Non-pigmented ciliary epithelial cell (primary cell): ENCODE measurements around the gene STX18.
"Not testable (repeated sequence)": the region's sequence is repeated elsewhere in the genome, so short reads cannot be mapped to it uniquely, and the experiment has no call there.

ENCODE experiments used
- DNase-seq: peaks from one replicate; pipeline ENCODE4 v3.0.0-alpha.2; 2010; ENCODE audit warnings: low read depth

Gene STX18

GRCh38 chr4:4507923-4508322 lies 33.9 kb downstream of the STX18 start:
- DNase-seq: no peak

GRCh38 chr4:4507403-4507802 lies 34.4 kb downstream of the STX18 start:
- no peak for DNase-seq

- DNase-seq: no peak
Measured at GRCh38 chr4:4506961-4507360, 34.9 kb downstream of the STX18 start.

GRCh38 chr4:4505211-4505610 lies 36.6 kb downstream of the STX18 start:
- not testable (repeated sequence) for DNase-seq

- no peak for DNase-seq
Measured at GRCh38 chr4:4504783-4505182, 37.1 kb downstream of the STX18 start.

DNA sequence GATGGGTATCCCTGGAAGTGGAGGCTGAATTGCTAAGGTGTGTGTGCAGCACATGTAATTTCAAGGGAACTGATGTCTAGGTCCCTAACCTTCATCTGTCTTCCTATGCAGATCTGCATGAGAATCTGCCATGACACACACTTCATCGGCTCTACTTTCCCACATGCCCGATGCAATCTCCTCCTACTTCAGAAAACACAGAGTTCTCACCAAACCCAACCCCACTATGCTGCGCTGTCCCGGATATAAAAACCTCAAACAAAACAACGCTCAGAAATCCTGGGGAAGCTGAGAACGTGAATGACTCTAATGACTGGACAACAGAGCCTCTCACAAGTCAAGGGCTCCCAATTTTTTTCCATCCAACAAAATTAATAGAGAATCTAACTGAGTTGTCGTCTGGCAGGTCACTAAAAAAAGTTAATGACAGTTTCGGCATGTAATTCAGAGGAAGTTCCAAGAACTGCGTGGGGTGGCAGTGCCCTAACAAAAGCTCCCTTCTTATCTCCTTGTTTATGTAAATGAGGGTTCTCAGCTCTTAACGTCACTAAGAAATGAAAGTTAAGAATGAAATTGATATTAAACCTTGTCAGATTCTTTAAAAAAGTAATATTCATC lies 39.0 kb downstream of the STX18 start:
- DNase-seq: peak; percentile 18

DNA sequence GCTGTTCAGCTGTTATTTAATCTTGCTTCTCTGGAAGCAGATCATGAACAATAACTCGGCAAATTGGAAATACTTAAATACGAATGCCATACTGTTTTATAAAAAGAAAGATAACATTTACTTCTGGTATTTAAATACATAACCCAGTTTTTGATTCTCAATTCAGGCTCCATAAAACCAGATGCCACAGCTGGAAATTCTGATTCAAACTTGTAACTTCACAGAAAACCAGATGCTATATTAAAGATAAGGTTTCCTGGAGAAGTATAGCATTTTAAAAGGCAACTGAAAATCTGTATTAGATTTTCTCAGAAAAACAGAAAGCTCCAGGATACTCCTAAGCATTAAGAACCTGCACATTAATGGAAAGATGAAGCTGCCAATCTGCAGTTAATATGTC lies 40.2 kb downstream of the STX18 start:
- no peak for DNase-seq

- no peak for DNase-seq
Measured at GRCh38 chr4:4499438-4500123, 42.3 kb downstream of the STX18 start.

- no peak for DNase-seq
Measured at GRCh38 chr4:4496592-4497372, 45.1 kb downstream of the STX18 start.

DNA sequence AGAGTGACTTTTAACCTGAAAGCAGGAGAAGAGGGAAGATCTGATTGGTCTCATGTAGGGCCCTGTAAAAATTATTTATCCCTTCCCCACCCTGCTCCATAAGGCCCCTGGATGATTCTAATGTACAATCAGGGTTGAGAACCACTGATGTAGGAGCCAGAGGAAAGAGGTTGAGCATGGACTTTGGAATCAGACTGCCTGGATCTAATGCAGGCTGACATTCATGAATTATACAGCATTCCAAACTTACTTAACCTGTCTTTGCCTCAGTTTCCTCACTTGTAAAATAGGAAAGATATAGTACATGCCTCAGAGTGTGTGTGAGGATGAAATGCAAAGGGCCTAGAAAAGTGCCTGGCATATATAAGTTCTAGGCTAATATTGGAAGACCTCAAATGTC lies 47.0 kb downstream of the STX18 start:
- no peak for DNase-seq

- no peak for DNase-seq
Measured at GRCh38 chr4:4492161-4492847, 49.5 kb downstream of the STX18 start.

DNA sequence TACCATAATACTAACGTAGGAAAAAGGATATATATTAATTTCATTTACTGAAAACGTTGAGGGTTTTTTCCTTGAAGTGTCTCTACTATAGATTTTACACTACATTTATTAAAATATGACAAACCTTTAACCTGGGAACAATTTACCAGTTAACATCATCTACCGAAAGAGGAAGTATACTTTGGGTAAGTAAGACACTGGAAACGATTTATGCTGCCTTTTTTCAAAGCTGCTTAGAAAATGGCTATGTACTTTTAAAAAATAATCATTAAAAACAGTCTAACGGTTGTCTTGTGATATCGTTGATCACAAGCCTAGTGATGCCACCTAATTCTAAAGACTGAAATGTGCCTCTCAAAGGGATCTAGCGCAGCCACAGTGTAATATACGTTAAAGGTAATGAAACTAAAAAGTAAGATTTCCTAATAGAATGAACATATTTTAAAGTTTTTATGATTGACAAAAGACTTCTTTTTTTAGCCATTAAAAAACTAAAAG lies 50.4 kb downstream of the STX18 start:
- DNase-seq: no peak

- no peak for DNase-seq
Measured at GRCh38 chr4:4490816-4491215, 51.0 kb downstream of the STX18 start.

DNA sequence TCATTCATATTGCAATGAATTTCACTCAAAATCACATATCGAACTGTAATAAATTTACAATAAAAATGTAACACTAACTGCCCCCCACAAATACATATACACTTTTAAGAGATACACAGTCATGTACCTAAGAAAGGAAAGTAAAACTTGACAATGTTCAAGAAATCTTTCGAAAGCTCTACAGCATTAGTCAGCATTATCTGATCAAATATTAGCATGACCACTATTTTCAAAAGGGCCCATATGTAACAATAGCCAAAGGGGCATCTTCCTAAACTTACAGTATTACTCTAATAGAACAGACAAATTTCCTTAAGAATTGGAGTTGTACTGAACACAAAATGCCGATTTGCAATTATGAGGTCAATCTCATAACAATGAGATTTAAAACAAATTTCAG lies 51.8 kb downstream of the STX18 start:
- DNase-seq: no peak

GRCh38 chr4:4488405-4489404 lies 53.1 kb downstream of the STX18 start:
- peak; percentile 53 for DNase-seq

GRCh38 chr4:4486969-4487368 lies 54.9 kb downstream of the STX18 start:
- DNase-seq: no peak

- DNase-seq: no peak
Measured at GRCh38 chr4:4485806-4486205, 56.0 kb downstream of the STX18 start.

DNA sequence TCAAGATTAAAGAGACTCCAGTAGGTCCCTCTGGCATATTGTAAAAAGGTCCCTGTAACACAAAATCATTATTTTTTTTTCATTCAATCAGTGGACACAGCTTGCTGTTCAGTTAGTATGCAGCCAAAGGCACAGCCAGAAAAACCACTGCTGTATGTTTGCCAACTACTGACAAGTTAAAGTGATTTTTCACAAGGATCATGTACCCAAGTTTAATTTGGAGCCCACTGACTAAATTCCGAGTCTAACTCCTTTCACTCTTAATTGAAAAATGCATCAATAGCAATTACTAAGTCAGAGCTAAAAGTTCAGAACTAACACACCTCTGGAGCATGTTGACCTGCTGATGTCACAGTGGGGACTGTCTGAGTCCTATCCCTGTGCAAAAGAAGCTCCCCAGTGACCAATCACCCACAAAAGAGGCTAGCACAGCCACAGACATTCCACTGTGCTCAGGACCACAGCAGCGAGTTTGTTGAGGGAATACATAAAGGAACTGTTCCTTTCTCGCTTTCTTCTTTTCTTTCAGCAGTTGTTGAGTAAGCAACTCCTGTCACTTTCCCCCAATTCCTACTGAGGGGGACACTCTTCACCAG lies 60.4 kb downstream of the STX18 start:
- DNase-seq: no peak

- DNase-seq: no peak
Measured at GRCh38 chr4:4480685-4481398, 61.0 kb downstream of the STX18 start.

DNA sequence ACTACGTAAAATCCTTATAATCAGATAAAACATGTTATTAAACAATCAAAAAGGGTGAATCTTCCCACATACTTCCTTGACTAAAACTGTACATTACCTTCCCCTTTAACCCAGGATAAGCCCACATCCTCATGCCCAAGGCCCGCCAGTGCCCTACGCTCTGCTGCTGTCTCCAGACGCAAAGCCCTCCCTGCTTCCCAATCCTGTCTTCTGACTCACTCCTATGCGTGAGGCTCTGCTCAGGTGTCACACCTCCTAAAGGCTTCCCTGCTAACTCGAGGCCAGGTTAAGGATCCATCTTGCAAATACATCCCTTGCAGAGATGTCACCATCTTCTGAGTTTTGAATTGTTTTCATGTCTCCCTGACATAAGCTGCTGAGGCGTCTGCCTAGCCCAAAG lies 61.6 kb downstream of the STX18 start:
- DNase-seq: no peak
